HCT116 (cell line): ENCODE results near the gene CALCOCO1. TPM values are rescaled to one million over a fixed set of nuclear protein-coding genes. Genes with fewer than 3 reads are reported as not detected.

ENCODE experiments used
- ATAC-seq: fragments of 200-7000 bp; cut with Tn5 transposase; 2 replicates; pipeline ENCODE4 v1.9.1; 2020; ENCODE audit warnings: mild to moderate bottlenecking, moderate library complexity
- BruUV-seq: library from RNA; stranded (reverse); fragments of 400-500 nt; replicated peaks from 2 replicates; lab custom pipeline; 2021; lab: Mats Ljungman, UMichigan
- CTCF ChIA-PET: fragments of 300-600 bp; sonication (Branson Sonifier 250); formaldehyde crosslinking; loops from one replicate; lab custom pipeline; 2021; ENCODE audit warnings: antibody characterized with exemption; lab: Charles Lee
- POLR2A ChIA-PET: fragments of 300-600, 350-600 bp; sonication (Branson Sonifier 250); formaldehyde crosslinking; loops from one replicate; lab custom pipeline; 2021; ENCODE audit warnings: antibody characterized with exemption; lab: Charles Lee
- RAD21 ChIA-PET, 2 experiments: fragments of 300-600 bp; sonication (Branson Sonifier 250); formaldehyde crosslinking; loops; one replicate each; lab custom pipeline; 2023; ENCODE audit warnings: low total read pairs in 2 of 2; ENCODE audit not compliant: uncharacterized antibody in 2 of 2, unreplicated experiment in 2 of 2, low non-redundant PET in 1 of 2; lab: Charles Lee
- DNase-seq: peaks from one replicate; pipeline ENCODE4 v3.0.0-alpha.2; 2010; ENCODE audit warnings: low read depth, low spot score
- H2AFZ ChIP-seq: fragments of 200-600 bp; shearing (Covaris generic), sonication (generic); 2 replicates; pipeline ENCODE4 v1.6.1; 2017; ENCODE audit warnings: low read depth, mixed run types, mixed read lengths, antibody characterized with exemption, low read length; ENCODE audit not compliant: poor library complexity, severe bottlenecking
- H3K27ac ChIP-seq: 2 replicates; pipeline ENCODE4 v1.5.1; 2012; ENCODE audit warnings: low read depth, low read length
- H3K27me3 ChIP-seq: fragments of 200-600 bp; sonication (generic); 2 replicates; pipeline ENCODE4 v1.6.1; 2016; ENCODE audit warnings: mixed run types, low read length, mixed read lengths; ENCODE audit not compliant: insufficient read depth
- H3K36me3 ChIP-seq, 2 experiments: fragments of 200-500 bp in 1 of 2; fragments of 200-600 bp in 1 of 2; sonication (Bioruptor generic) in 1 of 2; sonication (generic) in 1 of 2; 2 replicates each; pipeline versions ENCODE4 v1.5.1 to v1.6.1; 2014 to 2016; ENCODE audit warnings: low read length in 2 of 2, inconsistent platforms in 1 of 2, mixed read lengths in 1 of 2, mixed run types in 1 of 2; ENCODE audit not compliant: insufficient read depth in 2 of 2, control insufficient read depth in 1 of 2
- H3K4me1 ChIP-seq, 2 experiments: fragments of 200-600 bp in 1 of 2; sonication (generic) in 1 of 2; 2 replicates each; pipeline versions ENCODE4 v1.5.1 to v1.6.1; 2012 to 2017; ENCODE audit warnings: low read length in 2 of 2, inconsistent platforms in 1 of 2, mild to moderate bottlenecking in 1 of 2, mixed read lengths in 1 of 2, mixed run types in 1 of 2, moderate library complexity in 1 of 2; ENCODE audit not compliant: insufficient read depth in 2 of 2, control insufficient read depth in 1 of 2
- H3K4me2 ChIP-seq: fragments of 200-600 bp; sonication (generic); 2 replicates; pipeline ENCODE4 v1.6.1; 2017; ENCODE audit warnings: mixed run types, low read length, mixed read lengths
- H3K4me3 ChIP-seq, 2 experiments: fragments of 200-600 bp in 1 of 2; sonication (generic) in 1 of 2; replicated peaks in 1 of 2; 2 replicates each; pipeline ENCODE4 v1.5.1; 2011 to 2016; ENCODE audit warnings: low read length in 2 of 2, control low read depth in 1 of 2, low read depth in 1 of 2, mild to moderate bottlenecking in 1 of 2, mixed read lengths in 1 of 2, mixed run types in 1 of 2
- H3K79me2 ChIP-seq: fragments of 200-600 bp; sonication (generic); 2 replicates; pipeline ENCODE4 v1.6.1; 2017; ENCODE audit warnings: mild to moderate bottlenecking, mixed run types, low read length, moderate library complexity, mixed read lengths; ENCODE audit not compliant: insufficient read depth
- H3K9ac ChIP-seq: fragments of 200-600 bp; sonication (generic); 2 replicates; pipeline ENCODE4 v1.6.1; 2016; ENCODE audit warnings: low read length, mixed read lengths
- H3K9me2 ChIP-seq: fragments of 200-600 bp; sonication (generic), shearing (Covaris generic); 2 replicates; pipeline ENCODE4 v1.6.1; 2017; ENCODE audit warnings: mixed run types, mild to moderate bottlenecking, moderate library complexity; ENCODE audit not compliant: insufficient read depth
- H3K9me3 ChIP-seq, 2 experiments: fragments of 200-500 bp in 1 of 2; fragments of 200-600 bp in 1 of 2; sonication (Bioruptor generic) in 1 of 2; sonication (generic) in 1 of 2; 2 replicates each; pipeline ENCODE4 v1.6.1; 2014 to 2017; ENCODE audit warnings: low read length in 2 of 2, mixed read lengths in 2 of 2, inconsistent platforms in 1 of 2, low read depth in 1 of 2, mild to moderate bottlenecking in 1 of 2, mixed run types in 1 of 2, moderate library complexity in 1 of 2; ENCODE audit not compliant: control insufficient read depth in 1 of 2, insufficient read depth in 1 of 2
- H4K20me1 ChIP-seq: fragments of 200-600 bp; sonication (generic), shearing (Covaris generic); 2 replicates; pipeline ENCODE4 v1.6.1; 2017; ENCODE audit warnings: mixed run types, mild to moderate bottlenecking, moderate library complexity; ENCODE audit not compliant: insufficient read depth
- CBX3 ChIP-seq: IDR thresholded peaks from 2 replicates; pipeline ENCODE4 v1.6.1; 2012; ENCODE audit warnings: low read depth
- ELF1 ChIP-seq: IDR thresholded peaks from 2 replicates; pipeline ENCODE4 v1.6.1; 2012; ENCODE audit warnings: low read depth, borderline replicate concordance
- FOSL1 ChIP-seq: IDR thresholded peaks from 2 replicates; pipeline ENCODE4 v1.6.1; 2012; ENCODE audit warnings: low read depth
- JUND ChIP-seq: IDR thresholded peaks from 2 replicates; pipeline ENCODE4 v1.6.1; 2012
- POLR2A ChIP-seq: IDR thresholded peaks from 2 replicates; pipeline ENCODE4 v1.7.0; 2011; ENCODE audit warnings: borderline replicate concordance; ENCODE audit not compliant: insufficient read depth, insufficient read length; ENCODE audit errors: extremely low read depth
- RAD21 ChIP-seq: IDR thresholded peaks from 2 replicates; pipeline ENCODE4 v1.6.1; 2012; ENCODE audit warnings: low read depth, mild to moderate bottlenecking
- ZBTB33 ChIP-seq: IDR thresholded peaks from 2 replicates; pipeline ENCODE4 v1.6.1; 2011; ENCODE audit warnings: mild to moderate bottlenecking, low read length, moderate library complexity; ENCODE audit not compliant: insufficient replicate concordance; ENCODE audit errors: extremely low read depth
- ZNF274 ChIP-seq: fragments of 200-500 bp; sonication (Bioruptor generic); IDR thresholded peaks from 2 replicates; pipeline ENCODE4 v1.6.1; 2014; ENCODE audit warnings: mild to moderate bottlenecking, low read depth, low read length, inconsistent platforms
- intact Hi-C: fragments of 100-400 bp; cut with micrococcal nuclease; formaldehyde crosslinking; loops from 2 replicates; pipeline ENCODE4 v1.10.0; 2022
- total RNA-seq: library from RNA; stranded (reverse); gene quantifications from one replicate; pipeline ENCODE4 v1.2.1, GENCODE V29; 2021; ENCODE audit not compliant: unreplicated experiment

CALCOCO1 gene
- total RNA-seq, 1 experiment from 2014 or later: 42.6 TPM

- TF ChIP-seq ZBTB33 (no peak), JUND (no peak)
Measured at GRCh38 chr12:53686436-53686835, 40.8 kb downstream of the CALCOCO1 start (continued).

GRCh38 chr12:53684654-53685220 is 42.5 kb downstream of the CALCOCO1 start:
- Histone ChIP-seq H3K27ac (no peak overlapping the region), H2AFZ (no peak overlapping the region), H3K4me2 (no peak overlapping the region), H3K36me3 (no peaks in the 10 kb centered on the region), H3K9ac (no peak overlapping the region), H3K9me2 (no peaks in the 10 kb centered on the region), H3K4me1 (no peaks in the 10 kb centered on the region), H3K27me3 (no peaks in the 10 kb centered on the region), H3K79me2 (no peaks in the 10 kb centered on the region), H3K4me3 (no peak overlapping the region), H4K20me1 (no peaks in the 10 kb centered on the region), H3K9me3 (no peaks in the 10 kb centered on the region)
- no TSS peak for BruUV-seq
- TF ChIP-seq ELF1 (no peak), ZBTB33 (no peak), RAD21 (no peak), CBX3 (no peak), ZNF274 (no peak), POLR2A (no peak), FOSL1 (no peak)
- no peak for ATAC-seq
- ChIA-PET POLR2A (no interaction called here), CTCF (interaction anchor here (2.3 kb wide), 1 partner anchor 9 kb away, joined by 10 read pairs; the partner anchor contains the start of gene ATP5MC2), RAD21 (no interaction called here)
- DNase-seq: no peak
- intact Hi-C loops: no loop called here
